Left renal cortex interstitium (tissue), 4 donors: ENCODE measurements around the gene ZCWPW2. TPM values are rescaled to one million over a fixed set of nuclear protein-coding genes. Genes with fewer than 3 reads are reported as not detected.

Experiments
- DNase-seq, 4 donors: peaks; one replicate each; pipeline ENCODE4 v3.0.0-alpha.2; 2013; ENCODE audit warnings: low read depth in 4 of 4, low spot score in 2 of 4, missing footprints in 1 of 4
- polyA plus RNA-seq, 4 donors: library from polyadenylated mRNA; unstranded; fragments of 120-200 nt; gene quantifications; one replicate each; pipeline ENCODE4 v1.2.1, GENCODE V29; 2013; ENCODE audit not compliant: insufficient read length in 4 of 4

ZCWPW2 gene, protein sequence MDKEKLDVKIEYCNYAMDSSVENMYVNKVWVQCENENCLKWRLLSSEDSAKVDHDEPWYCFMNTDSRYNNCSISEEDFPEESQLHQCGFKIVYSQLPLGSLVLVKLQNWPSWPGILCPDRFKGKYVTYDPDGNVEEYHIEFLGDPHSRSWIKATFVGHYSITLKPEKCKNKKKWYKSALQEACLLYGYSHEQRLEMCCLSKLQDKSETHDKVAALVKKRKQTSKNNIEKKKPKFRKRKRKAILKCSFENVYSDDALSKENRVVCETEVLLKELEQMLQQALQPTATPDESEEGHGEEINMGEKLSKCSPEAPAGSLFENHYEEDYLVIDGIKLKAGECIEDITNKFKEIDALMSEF
- polyA plus RNA-seq: 1 to 10 TPM; 1.2 to 2.2 (median 1.8) TPM

- peak; percentile 92 to 96 (median 94) for DNase-seq
Measured at GRCh38 chr3:28348629-28349468, at the start of gene ZCWPW2, which contains the start of gene AZI2. TSS of gene ZCWPW2 (plus strand) at chr3:28348721. CDS start at chr3:28413069, 64,348 bp downstream. TSS of gene AZI2 (minus strand) at chr3:28348824. CDS start at chr3:28340617, 8,207 bp downstream.

GRCh38 chr3:28299705-28300104, 48.8 kb upstream of the ZCWPW2 start:
- DNase-seq: no peak

GRCh38 chr3:28300345-28300962, 48.1 kb upstream of the ZCWPW2 start:
- DNase-seq: no peak

DNA sequence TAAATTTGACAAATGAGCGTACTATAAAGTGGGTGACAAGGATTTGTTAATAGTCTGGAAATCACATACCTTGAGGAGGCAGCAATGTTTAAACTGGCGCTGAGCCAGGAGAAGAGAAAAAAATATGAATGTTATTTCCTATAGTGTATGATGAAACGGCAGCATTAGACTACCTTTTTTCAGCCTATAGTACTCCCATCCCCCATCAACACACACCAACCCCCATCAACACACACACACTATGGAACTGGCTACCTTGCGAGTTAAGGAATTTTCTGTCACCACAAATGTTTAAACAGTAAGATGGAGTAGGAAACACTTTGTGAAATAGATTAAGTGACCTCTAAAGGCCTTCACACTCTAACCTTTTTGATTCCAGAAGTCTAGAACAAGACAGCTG, 46.8 kb upstream of the ZCWPW2 start:
- DNase-seq: no peak

- no peak for DNase-seq
Measured at GRCh38 chr3:28308196-28308595, 40.3 kb upstream of the ZCWPW2 start.

DNA sequence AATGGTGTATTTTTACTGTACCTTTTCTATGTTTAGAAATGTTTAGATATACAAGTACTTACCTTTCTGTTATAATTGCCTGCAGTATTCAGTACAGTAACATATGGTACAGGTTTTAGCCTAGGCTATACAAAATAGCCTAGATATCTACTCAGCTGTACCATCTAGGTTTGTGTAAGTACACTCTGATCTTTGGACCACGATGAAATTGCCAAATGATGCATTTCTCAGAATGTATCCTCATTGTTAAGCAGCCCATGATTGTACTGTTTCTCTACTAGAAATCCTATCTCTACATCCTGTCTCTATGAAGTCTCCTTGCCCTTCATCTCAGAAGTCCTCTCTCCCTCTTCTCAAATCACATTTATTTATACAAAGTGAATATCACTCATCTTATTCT, 32.8 kb upstream of the ZCWPW2 start:
- no peak for DNase-seq

DNA sequence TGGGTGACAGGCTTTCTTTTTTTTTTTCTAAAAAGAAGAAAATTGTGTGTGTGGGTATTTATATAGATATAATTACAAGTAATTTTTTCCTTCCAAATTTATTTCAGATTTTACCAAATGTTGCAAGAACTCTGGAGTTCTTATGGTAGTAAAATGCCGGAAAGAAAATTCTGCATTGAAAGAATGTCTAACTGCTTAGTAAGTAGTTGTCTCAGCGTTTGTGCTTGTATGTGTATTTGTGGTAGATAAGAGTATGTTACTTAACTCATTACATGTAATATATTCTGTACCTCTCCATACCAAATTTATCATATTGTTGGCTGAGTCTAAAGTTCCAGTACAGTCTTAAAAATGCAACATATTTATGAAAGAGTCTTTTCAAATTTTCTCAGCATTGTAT, 32.3 kb upstream of the ZCWPW2 start:
- no peak for DNase-seq

DNA sequence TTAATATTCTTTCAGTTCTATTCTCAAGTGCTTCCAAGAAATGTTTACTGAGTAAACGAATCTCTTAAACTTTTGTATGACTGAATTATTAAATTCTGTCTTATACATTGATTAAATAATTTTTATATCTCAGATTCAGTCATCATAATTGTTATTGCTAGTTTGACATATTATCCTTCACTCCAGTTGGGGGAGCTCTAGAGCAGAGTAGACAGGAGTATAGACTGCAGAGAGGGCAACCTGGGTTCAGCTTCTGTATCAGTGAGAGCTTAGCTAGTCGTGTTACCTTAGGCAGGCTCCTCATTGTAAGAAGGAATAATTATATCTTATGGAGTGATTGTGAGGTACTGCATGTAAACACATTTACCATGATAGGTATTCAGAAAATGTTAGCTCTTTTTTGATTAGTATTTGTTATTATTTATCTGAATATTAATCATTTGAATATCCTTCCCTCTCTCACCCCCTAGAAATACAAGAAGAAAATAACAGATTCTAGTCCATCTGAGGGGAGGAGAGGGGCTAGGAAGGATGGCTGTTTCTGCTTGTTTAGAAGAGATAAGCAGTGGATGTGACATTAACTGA, 31.0 kb upstream of the ZCWPW2 start:
- DNase-seq: no peak

- no peak for DNase-seq
Measured at GRCh38 chr3:28320981-28321380, 27.5 kb upstream of the ZCWPW2 start.

DNA sequence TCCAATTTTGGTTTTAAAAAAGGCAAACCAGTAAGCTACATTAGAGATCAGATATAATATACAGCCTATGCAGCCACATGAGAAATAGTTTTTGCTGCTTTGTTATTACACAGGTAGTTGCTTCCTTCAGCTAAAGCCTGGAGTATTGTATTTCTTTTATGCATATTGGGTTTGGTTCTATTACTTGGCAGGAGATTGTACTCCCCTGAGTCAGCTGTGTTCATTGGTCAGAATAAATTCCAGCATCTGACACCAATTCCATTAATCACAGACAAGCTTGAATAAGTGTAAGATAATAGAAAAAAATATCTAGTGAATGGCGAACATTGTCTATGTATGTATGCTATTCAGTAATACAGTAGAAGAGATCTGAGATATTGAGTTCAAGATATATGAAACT, 26.1 kb upstream of the ZCWPW2 start:
- no peak for DNase-seq

DNA sequence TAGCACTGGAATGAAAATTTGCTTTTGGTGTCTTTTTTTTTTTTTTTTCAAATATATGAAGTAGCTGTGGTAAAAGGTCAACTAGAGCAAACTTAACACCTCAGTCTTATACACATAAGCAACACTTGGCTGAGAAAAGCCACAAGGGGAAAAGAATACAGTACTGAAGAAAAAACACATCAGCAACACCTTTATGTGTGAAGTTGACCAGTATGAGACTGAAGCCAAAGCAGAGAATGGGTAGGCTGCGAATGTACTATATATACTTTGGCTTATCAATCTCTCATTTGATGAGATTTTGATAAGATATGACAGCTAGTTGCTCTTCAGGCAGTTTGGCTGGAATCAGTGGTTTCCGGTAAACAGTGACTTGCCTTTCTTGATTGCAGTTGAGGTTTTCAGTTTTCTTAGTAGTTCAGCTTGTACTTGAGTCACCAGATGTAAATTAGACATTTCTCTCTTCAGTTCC, 22.0 kb upstream of the ZCWPW2 start:
- no peak for DNase-seq

DNA sequence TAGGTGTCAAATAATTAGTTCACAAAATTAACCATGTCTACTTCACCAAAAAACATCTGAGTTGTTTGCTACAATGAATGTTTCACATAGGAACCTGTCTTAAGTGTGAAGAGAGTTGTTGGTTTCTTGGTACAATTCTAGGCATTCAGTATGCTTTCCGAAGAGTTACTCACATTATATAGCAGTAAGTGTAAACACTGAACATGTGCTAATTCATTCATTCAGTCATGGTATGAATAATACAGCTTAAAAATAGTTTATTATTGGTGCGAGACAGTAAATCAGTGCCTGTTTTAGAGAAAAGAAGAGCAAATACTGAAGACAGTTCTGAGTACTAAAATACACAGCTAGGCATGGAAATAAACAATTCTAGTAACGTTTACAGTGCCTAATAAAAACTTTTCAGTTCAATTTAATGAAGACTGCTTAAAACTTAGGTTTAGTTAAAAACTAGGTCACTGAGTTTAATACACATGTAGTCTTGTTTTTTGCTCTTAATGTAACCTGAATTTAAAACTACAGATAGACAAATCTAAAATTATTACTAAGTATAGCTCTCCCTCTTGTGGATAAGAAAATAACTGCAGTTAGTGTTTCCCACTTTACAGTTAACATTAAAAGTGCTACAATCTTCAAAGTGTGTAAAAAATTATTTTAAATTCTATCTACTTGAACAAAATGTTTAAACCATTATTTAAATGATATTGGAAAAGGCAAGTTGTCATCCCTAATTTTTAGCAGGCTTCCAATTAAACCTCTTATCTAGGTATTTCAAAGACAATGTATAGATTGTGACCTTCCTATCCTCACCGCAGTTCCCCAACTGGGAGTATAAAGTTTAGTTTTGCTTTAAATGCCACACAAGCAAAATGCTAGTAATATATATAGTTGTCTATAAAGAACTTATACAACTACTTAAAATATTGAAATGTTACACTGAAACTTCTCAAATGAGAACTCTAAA, 20.1 kb upstream of the ZCWPW2 start:
- no peak for DNase-seq

DNA sequence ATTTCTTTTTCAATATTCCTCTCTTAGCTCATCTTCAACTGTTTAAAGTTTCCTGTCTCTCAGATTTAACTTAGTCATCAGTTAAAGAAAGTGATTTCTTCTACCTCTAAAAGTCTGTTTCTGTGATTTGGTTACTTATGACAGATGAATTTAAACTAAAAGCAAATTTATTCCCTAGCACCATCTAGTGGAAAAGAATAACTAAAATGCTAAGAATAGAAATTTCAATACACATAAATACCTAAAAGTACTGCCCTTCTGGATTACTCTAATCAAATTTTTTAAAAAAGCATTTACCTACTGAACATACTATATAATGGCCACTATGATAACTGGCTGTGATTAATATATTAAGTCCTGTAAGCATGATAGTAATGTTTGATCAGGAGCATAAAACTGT, 14.0 kb upstream of the ZCWPW2 start:
- no peak for DNase-seq

DNA sequence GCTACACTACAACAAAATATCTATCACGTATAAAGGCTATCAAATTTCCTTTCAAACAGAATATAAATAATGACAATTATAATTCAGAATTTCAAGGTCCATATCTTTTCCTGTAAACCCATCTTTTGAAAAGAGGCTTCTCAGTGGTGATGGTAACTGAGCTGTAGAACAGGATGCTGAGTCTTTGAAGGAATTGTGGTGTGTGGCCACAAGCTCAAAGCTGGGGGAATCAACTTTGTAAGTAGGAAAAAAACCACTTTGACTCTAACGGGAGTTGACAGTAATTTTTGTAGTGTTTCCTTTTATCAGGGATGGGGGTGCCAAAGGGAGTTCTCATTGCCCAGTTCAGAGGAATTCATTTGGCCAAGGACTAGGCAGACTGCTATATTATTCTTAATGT, 13.3 kb upstream of the ZCWPW2 start:
- DNase-seq: no peak

- no peak for DNase-seq
Measured at GRCh38 chr3:28337230-28337629, 11.3 kb upstream of the ZCWPW2 start.

GRCh38 chr3:28343144-28343543, 5.4 kb upstream of the ZCWPW2 start:
- no peak for DNase-seq

- no peak for DNase-seq
Measured at GRCh38 chr3:28345690-28346089, 2.8 kb upstream of the ZCWPW2 start.

- no peak for DNase-seq
Measured at GRCh38 chr3:28347374-28348264, 902 bp upstream of the ZCWPW2 start.

- no peak for DNase-seq
Measured at GRCh38 chr3:28348265-28348628, 274 bp upstream of the ZCWPW2 start.
